ENCODE measurements around the gene GPR18.

- no peak for TF ChIP-seq CTCF (IDR thresholded peaks at IDR 0.05; ENCODE audit: low read length)
- TF ChIP-seq EZH2phosphoT487 (IDR thresholded peaks at IDR 0.05; ENCODE audit: low read length), result no peak
These were observed 45.8 kb upstream of the GPR18 start for GRCh38 chr13:99303863-99304521.
